ENCODE results near the gene DRD5. TPM values are rescaled to one million over a fixed set of nuclear protein-coding genes. Genes with fewer than 3 reads are reported as not detected.
"Not testable (repeated sequence)": the region's sequence is repeated elsewhere in the genome, so short reads cannot be mapped to it uniquely, and the experiment has no call there.

The DRD5 gene
- total RNA-seq, 4 donors from 2014 or later, result not detected

DNA sequence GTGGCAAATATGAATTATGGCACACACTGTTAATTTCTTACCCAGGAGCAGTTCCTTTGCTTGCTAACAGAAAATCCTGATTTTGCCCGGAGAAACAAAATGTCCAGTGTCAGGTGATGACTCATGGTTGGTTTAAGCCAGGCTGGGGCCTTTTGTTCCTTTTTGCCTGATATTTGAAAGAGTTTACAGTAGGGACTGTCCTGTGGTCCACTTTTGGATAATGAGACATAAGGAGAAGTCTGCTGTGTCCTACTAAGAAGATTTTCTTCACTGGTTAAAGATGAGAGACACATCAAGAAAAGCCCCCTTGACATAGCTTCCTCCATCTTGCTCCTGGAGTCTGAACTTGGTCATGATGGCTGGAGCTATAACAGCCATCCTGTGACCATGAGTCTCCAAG is 12.1 kb upstream of the DRD5 start:
- no peak overlapping the region for H3K4me3 ChIP-seq
- H3K27me3 ChIP-seq, result no peaks in the 10 kb centered on the region
- no peak overlapping the region for H3K27ac ChIP-seq
- no peak for ATAC-seq
- in situ Hi-C loops (cut with MboI; ENCODE audit: low sequenced_read_pairs in 4 of 4), result loop anchor here in 2 of 4 donors (10.0 to 25.0 kb wide), 2 partner anchors 245 to 643 kb away; no protein-coding TSS in a partner anchor
- no peaks in the 10 kb centered on the region for H3K36me3 ChIP-seq
- H3K9me3 ChIP-seq, result no peaks in the 10 kb centered on the region
- intact Hi-C loops (cut with DNase I; ENCODE audit: low total_unique reads), result no loop called here
- no peaks in the 10 kb centered on the region for H3K4me1 ChIP-seq
- DNase-seq, result no peak
- no peak for TF ChIP-seq POLR2A (IDR thresholded peaks at IDR 0.05)

DNA sequence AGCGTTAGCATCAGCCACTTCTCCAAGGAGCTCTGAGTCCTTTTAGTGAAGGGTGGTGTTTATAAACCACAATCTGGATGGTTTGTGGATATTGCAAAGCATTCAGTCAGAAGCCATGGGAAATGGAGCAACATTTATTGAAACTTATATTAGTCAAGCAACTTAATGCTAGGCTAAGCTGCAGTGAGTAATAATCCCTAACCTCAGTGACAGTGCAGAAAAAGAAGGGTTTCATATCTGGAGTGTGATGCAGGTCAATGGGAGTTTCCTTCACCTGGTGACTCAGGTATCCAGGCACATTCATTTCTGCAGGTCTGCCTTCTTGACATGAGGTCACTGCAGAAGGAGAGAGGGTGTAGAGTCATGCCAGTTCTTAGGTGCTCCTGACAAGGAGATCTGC is 10.4 kb upstream of the DRD5 start:
- Histone ChIP-seq H3K4me1 (no peaks in the 10 kb centered on the region), H3K9me3 (no peaks in the 10 kb centered on the region), H3K27ac (no peak overlapping the region), H3K36me3 (no peaks in the 10 kb centered on the region), H3K27me3 (no peaks in the 10 kb centered on the region), H3K4me3 (no peak overlapping the region)
- intact Hi-C loops (cut with DNase I; ENCODE audit: low total_unique reads), result no loop called here
- TF ChIP-seq, protein P1, sequence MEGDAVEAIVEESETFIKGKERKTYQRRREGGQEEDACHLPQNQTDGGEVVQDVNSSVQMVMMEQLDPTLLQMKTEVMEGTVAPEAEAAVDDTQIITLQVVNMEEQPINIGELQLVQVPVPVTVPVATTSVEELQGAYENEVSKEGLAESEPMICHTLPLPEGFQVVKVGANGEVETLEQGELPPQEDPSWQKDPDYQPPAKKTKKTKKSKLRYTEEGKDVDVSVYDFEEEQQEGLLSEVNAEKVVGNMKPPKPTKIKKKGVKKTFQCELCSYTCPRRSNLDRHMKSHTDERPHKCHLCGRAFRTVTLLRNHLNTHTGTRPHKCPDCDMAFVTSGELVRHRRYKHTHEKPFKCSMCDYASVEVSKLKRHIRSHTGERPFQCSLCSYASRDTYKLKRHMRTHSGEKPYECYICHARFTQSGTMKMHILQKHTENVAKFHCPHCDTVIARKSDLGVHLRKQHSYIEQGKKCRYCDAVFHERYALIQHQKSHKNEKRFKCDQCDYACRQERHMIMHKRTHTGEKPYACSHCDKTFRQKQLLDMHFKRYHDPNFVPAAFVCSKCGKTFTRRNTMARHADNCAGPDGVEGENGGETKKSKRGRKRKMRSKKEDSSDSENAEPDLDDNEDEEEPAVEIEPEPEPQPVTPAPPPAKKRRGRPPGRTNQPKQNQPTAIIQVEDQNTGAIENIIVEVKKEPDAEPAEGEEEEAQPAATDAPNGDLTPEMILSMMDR (IDR thresholded peaks at IDR 0.05 in 4 of 5, conservative IDR thresholded peaks at IDR 0.05 in 1 of 5), result no peak
- TF ChIP-seq POLR2A (IDR thresholded peaks at IDR 0.05), result no peak
- DNase-seq, result no peak
- in situ Hi-C loops (cut with MboI; ENCODE audit: low sequenced_read_pairs in 4 of 4), result loop anchor here in 1 of 4 donors (25.0 kb wide), 1 partner anchor 641 kb away; no protein-coding TSS in a partner anchor
- no peak for ATAC-seq

DNA sequence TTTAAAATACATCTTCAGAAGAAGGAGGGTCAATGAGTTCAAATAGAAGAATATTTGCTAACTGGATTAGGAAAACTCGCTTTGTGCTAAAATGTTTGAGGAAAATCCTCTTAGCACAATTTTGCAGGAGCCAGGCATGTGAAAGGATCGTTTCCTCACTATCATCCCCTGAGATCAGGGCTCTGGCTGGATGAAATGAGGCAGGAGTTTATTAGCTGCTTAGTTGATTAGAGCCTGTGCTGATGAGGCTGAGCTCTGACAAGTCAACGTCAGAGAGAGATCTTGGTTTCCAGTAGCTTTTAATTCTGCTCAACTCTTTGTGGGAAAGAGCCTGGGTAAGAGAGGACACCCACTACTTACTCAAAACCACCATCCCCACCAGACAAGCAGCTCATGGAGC is 8.0 kb upstream of the DRD5 start:
- intact Hi-C loops (cut with DNase I; ENCODE audit: low total_unique reads) (no loop called here), in situ Hi-C loops (cut with MboI; ENCODE audit: low sequenced_read_pairs in 4 of 4) (loop anchor here in 1 of 4 donors (25.0 kb wide), 1 partner anchor 639 kb away; no protein-coding TSS in a partner anchor)
- Histone ChIP-seq H3K4me1 (no peaks in the 10 kb centered on the region), H3K36me3 (no peaks in the 10 kb centered on the region), H3K27me3 (no peaks in the 10 kb centered on the region), H3K27ac (no peak overlapping the region), H3K4me3 (no peak overlapping the region), H3K9me3 (no peaks in the 10 kb centered on the region)
- no peak for DNase-seq
- ATAC-seq, result no peak
- no peak for TF ChIP-seq POLR2A (IDR thresholded peaks at IDR 0.05)
- TF ChIP-seq, protein P1 (IDR thresholded peaks at IDR 0.05 in 4 of 5, conservative IDR thresholded peaks at IDR 0.05 in 1 of 5), result no peak

DNA sequence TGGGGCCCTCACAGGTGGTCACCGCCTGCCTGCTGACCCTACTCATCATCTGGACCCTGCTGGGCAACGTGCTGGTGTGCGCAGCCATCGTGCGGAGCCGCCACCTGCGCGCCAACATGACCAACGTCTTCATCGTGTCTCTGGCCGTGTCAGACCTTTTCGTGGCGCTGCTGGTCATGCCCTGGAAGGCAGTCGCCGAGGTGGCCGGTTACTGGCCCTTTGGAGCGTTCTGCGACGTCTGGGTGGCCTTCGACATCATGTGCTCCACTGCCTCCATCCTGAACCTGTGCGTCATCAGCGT is 652 bp downstream of the DRD5 start:
- no peak for TF ChIP-seq POLR2A (IDR thresholded peaks at IDR 0.05)
- TF ChIP-seq, protein P1 (IDR thresholded peaks at IDR 0.05 in 4 of 5, conservative IDR thresholded peaks at IDR 0.05 in 1 of 5), result no peak
- ATAC-seq, result no peak
- Histone ChIP-seq H3K27ac (no peak overlapping the region), H3K9me3 (no peaks in the 10 kb centered on the region), H3K27me3 (peaks cover 19 to 21% (median 20%) of the 10 kb centered on the region in 3 donors), H3K4me3 (no peak overlapping the region), H3K36me3 (no peaks in the 10 kb centered on the region), H3K4me1 (no peaks in the 10 kb centered on the region)
- intact Hi-C loops (cut with DNase I; ENCODE audit: low total_unique reads) (no loop called here), in situ Hi-C loops (cut with MboI; ENCODE audit: low sequenced_read_pairs in 4 of 4) (no loop called here)
- DNase-seq, result no peak

DNA sequence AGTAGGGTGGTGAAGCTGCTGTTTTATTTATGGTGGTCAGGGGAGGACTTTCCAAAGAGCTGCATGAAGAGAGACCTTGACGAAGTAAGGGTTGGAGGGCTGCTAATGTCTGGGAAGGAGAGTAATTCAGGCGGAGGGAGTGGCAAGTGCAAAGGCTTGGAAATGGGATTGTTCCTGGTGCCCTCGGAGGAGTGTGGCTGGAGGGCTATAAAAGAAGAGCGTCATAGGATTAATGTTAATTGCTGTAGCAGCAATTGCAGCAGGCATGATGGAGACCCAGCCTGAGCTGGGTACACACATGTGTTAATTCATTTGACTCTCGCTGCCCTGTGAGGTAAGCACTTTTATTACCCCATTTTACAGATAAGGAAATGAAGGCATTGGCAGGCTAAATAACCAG is 4.5 kb downstream of the DRD5 start:
- H3K36me3 ChIP-seq; H3K27ac ChIP-seq; H3K4me1 ChIP-seq; H3K4me3 ChIP-seq; in situ Hi-C loops (cut with MboI; ENCODE audit: low sequenced_read_pairs in 4 of 4); ATAC-seq; DNase-seq; H3K9me3 ChIP-seq; intact Hi-C loops (cut with DNase I; ENCODE audit: low total_unique reads): not testable (repeated sequence)
- H3K27me3 ChIP-seq, result peaks cover 12 to 13% (median 13%) of the 10 kb centered on the region in 3 donors

DNA sequence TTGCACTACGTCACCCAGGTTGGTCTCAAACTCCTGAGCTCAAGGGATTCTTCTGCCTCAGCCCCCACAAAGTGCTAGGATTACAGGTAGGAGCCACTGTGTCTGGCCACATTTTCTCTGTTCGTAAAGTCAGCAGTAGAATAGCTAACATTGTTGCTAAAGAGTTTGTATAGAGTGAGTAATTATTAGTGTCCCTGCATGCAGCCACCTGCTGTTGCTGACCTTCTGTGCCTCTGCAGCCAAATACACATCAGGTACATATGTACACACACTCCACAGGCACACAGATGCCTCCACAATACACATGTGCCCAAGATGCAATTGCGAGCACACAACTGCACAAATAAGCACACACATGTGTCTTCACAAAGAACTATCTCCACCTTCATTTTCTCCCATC is 10.9 kb downstream of the DRD5 start:
- H3K9me3 ChIP-seq, result no peaks in the 10 kb centered on the region
- DNase-seq, result no peak
- no peak for ATAC-seq
- no peaks in the 10 kb centered on the region for H3K4me1 ChIP-seq
- no peak overlapping the region for H3K27ac ChIP-seq
- intact Hi-C loops (cut with DNase I; ENCODE audit: low total_unique reads) (no loop called here), in situ Hi-C loops (cut with MboI; ENCODE audit: low sequenced_read_pairs in 4 of 4) (no loop called here)
- no peak for TF ChIP-seq POLR2A (IDR thresholded peaks at IDR 0.05)
- TF ChIP-seq, protein P1 (IDR thresholded peaks at IDR 0.05 in 4 of 5, conservative IDR thresholded peaks at IDR 0.05 in 1 of 5), result no peak
- no peaks in the 10 kb centered on the region for H3K36me3 ChIP-seq
- H3K27me3 ChIP-seq, result no peaks in the 10 kb centered on the region
- H3K4me3 ChIP-seq, result no peak overlapping the region

DNA sequence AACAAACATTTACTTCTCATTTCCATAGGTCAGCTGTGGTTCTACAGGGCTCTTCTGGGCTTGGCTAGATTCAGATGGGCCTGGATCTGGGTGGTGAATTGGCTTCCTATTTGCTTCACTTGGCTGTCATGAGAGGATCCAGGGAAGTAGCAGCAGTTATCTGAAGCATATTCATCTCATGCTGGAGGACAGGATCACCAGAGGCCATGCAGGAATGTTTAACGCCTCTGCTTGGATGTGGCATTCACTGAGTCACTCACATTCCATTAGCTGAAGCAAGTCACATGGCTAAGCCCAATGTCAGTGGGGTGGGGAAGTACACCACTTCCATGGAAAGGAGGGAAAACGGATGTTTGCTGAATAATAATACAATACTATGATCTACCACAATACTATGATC is 15.2 kb downstream of the DRD5 start:
- H3K9me3 ChIP-seq; H3K4me3 ChIP-seq; intact Hi-C loops (cut with DNase I; ENCODE audit: low total_unique reads); H3K36me3 ChIP-seq; in situ Hi-C loops (cut with MboI; ENCODE audit: low sequenced_read_pairs in 4 of 4); H3K27me3 ChIP-seq; DNase-seq; ATAC-seq; H3K4me1 ChIP-seq; H3K27ac ChIP-seq: not testable (repeated sequence)

Measured in gastrocnemius medialis (tissue), 4 donors.